Amniotic stem cell (primary cell): ENCODE data around the gene RBPJ.
"Not testable (repeated sequence)": the region's sequence is repeated elsewhere in the genome, so short reads cannot be mapped to it uniquely, and the experiment has no call there.

Experiments
- DNase-seq: peaks from one replicate; lab custom pipeline; 2025; lab: John Stamatoyannopoulos, UW

RBPJ gene

GRCh38 chr4:26302031-26302899 is 18.5 kb upstream of the RBPJ start:
- DNase-seq = no peak

DNA sequence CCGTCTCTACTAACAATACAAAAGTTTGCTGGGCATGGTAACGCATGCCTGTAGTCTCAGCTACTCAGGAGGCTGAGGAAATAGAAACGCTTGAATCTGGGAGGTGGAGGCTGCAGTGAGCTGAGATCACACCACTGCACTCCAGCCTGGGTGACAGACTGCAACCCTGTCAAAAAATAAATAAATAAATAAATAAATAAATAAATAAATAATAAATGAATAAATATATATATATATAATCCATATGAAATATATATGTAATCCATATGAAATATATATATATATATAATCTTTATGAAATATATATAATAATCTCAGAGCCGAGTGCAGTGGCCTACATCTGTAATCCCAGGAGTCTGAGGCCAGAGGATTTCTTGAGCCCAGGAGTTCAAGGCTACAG is 17.8 kb upstream of the RBPJ start:
- no peak for DNase-seq

DNA sequence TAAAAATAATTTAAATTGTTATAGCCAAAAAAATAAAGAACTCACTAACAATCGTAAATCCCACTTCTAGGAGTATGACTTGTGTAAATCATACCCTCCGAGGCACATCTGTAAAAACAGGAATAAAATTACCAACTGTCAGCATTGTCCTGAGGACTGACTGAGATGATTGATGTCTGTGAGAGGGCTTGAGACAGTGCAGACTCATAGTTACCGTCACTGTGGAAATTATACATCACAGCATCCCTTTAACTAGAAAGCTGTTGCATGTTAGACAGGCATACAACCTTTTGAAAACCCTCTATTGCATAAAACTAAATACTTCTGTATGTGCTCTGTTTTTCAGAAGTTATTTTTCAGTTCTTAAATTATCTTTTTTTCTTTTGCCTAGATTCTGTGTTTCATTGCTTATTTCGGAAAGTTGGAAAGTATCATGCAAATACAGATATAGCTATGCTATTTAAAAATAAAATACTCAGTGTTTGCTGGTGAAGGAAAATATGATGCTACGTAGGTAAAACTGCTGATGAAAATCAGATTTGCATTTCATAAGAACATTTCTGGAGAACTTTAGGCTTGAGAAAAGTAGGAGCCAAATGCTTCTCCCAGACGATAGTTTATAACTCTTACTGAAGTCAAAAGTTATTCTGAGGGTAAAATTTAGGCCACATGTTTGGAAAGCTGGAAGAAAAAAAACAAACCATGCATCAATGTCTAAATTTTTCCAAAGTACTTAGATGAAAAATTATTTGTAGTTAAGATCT is 13.6 kb upstream of the RBPJ start:
- no peak for DNase-seq

DNA sequence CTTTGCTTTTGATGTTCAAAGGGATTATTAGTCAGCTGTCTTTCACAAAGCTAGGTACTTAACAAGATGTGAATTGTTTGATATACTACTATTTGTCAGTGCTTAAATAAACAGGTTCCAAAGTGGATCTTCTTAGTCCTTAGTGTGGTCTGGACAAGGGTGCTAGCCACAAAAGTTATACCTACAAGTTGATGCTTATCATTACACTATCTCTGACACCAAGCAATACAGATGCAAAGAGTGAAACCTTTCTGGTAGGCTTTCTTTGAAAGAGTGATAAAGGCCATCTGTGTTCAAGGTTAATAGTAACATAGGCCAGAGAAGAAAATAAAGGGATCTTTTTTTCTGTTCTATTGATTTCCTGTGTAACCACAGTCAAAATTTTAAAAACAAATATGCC is 12.2 kb upstream of the RBPJ start:
- no peak for DNase-seq

DNA sequence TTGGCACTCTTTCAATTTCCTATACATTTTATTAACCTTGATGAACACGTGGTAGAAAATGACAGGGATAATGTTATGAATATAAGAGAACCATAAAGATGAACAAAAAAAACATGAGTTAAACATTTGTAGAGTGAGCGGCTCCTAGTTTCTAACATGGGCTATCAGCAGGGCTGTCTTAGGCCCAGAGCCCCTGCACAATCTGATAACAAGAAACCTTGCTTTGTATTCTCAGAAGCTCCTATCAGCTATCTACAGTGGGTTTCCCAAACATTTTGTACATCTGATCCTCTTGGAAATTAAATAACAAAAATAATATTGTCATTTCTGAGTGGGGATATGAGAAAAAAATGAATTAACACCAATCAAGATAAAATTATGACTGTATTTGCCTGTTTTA is 10.6 kb upstream of the RBPJ start:
- no peak for DNase-seq

GRCh38 chr4:26311633-26312032 is 9.2 kb upstream of the RBPJ start:
- no peak for DNase-seq

DNA sequence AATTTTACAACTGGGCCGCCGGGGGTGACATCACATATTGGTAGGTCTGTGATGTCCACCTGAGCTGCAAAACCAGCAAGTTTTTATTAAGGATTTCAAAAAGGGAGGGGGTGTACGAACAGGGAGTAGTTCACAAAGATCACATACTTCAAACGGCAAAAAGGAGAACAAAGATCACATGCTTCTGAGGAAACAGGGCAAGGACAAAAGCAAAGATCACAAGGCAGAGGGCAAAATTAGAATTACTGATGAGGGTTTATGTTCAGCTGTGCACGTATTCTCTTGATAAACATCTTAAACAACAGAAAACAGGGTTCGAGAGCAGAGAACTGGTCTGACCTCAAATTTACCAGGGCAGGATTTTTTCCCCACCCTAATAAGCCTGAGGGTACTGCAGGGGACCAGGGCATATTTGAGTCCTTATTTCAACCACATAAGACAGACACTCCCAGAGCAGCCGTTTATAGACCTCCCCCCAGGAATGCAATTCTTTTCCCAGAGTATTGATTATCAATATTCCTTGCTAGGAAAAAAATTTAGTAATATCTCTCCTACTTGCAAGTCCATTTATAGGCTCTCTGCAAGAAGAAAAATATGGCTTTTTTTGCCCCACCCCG is 5.4 kb upstream of the RBPJ start:
- DNase-seq = not testable (repeated sequence)

GRCh38 chr4:26317766-26318165 is 3.0 kb upstream of the RBPJ start:
- DNase-seq = no peak

- DNase-seq = peak; percentile 98
Measured at GRCh38 chr4:26319467-26319948, 1.3 kb upstream of the RBPJ start.

DNA sequence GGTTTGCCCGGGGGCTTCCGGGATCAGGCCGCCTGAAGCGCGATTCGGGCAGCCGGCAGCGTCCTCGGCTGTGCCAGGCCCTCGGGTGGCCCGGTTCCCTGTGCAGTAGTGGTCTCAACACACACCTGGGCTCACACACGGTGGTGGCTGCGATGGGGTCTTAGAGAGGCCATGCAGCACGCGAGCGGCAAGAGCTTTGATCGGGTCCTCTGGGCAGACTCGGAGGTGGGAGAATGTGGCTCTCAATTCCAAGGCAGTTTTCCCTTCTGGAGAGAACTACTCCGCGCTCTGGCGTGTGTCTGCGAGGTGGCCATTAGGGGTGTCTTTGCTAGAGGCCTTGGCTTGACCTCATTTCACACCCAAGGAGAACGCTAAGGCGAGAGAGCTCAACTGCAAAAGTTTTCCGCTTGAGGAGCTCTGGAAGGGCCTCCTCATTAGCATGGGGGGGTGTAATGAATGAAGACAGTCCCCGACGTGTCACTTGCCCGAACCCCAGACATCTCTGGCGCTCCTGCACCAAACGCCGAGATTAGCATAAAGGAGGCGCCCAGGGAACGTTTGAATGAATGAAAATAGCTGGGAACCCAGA is 771 bp upstream of the RBPJ start:
- DNase-seq = no peak

DNA sequence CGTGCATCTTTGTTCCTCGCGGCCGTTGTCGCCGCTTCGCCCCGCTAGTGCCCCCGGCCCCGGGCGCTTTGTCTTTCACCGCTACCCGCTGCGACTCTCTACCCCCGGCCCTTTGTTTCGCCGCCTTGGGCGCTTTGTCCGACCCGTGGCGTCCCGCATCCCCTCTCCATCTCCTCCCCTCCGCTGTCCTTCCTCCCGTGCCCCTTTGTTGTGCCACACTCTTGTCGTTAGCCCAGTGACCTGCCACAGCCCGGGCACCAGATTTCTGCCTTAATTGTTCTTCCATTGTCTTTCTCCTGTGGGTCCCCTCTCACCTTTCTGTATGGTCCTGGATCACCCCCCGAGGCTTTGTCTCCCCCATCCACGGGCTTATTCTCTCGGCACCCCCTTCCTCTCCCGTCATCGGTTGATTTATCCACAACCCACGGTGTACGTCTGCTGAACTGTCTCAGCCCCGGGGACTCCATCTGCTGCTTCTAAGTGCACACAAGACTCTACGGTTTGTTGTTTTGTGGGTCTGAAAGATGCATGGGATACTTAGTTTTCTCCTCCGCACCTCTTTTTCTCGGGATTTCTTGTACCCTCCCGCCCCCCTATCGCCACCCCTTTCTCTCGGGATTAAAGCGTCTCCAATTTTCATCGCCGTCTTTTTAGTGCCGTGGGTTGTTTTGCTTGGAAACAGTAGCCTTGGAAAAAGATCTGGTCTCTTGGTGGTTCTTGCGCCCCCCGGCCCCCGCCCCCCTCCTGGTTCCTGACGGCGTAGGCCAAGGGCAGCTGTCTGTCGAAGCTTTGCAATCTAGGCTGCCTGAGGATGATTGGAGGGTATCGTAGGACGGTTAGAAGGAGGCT is 783 bp downstream of the RBPJ start:
- DNase-seq = no peak

- DNase-seq = no peak
Measured at GRCh38 chr4:26322346-26322745, 1.5 kb downstream of the RBPJ start.

- DNase-seq = peak; percentile 25
Measured at GRCh38 chr4:26323821-26324220, 3.0 kb downstream of the RBPJ start.

- no peak for DNase-seq
Measured at GRCh38 chr4:26325191-26325590, 4.4 kb downstream of the RBPJ start.

GRCh38 chr4:26326791-26327190 is 6.0 kb downstream of the RBPJ start:
- DNase-seq = peak; percentile 65

- peak; percentile 14 for DNase-seq
Measured at GRCh38 chr4:26330186-26330787, 9.5 kb downstream of the RBPJ start.

DNA sequence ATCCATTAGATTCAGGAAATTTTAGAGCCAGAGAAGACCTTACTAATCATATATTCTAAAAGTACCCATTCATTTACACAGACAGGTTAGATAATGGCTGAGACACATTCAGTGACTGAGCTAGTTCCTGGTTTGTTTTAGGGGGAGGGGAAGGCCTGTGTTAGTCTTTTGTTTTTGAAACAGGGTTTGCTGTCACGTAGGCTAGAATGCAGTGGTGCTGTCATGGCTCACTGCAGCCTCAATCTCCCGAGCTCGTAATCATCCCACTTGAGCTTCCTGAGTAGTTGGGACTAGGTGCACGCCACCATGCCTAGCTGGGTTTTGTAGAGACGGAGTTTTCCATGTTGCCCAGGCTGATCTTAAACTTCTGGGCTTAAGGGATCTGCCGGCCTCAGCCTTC is 10.1 kb downstream of the RBPJ start:
- DNase-seq = no peak

DNA sequence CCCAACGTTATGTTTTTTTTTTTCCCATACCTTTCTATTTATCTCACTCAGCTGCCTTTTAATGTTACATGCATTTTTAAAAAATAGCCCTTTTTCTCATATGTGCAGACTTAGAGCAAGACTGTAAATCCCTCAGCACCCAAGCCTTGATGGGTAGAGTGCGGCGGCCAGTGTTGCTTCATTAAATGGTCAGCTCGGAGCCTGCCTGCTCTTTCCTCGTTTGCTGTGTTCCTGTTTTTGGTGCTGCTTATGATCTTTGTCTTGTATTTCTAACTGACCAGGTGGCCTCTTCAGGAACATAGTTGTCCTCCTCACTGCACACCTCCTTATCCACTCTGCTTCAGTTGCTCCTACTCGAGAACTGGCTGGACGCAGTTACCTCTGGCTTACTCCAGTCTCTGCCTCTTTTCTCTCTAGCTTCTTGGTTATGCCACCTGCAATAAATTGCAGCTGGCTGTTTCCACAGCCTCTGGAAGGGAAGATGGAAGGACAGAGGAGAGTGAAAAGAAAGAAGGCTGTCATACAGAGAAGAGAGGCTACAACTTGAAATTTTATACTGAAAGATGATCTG is 10.7 kb downstream of the RBPJ start:
- DNase-seq = no peak

DNA sequence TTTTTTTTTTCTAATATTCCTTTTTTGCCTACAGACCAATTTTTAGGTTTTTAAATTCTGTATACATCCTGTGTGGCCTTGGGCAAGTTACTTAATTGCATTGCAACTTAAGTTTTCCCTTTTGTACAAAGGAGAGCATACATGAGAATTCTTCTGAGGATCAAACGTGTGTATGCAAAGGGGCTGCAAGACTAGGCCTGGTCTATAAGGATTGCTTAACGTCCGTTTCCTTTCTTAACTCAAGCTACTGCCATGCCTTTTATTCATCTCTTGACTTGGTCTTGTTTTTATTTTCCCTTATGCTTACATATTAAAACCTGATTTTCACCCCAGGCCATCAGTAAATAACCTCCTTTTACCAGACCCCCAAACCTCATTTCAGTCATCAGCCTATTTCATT is 13.6 kb downstream of the RBPJ start:
- no peak for DNase-seq

- DNase-seq = no peak
Measured at GRCh38 chr4:26337612-26338011, 16.8 kb downstream of the RBPJ start.
